A549 treated with CORT108297 at 1 μM for 4 hours (cell line): Measurements from ENCODE around the gene IL36B. TPM values are rescaled to one million over a fixed set of nuclear protein-coding genes. Genes with fewer than 3 reads are reported as not detected.

ENCODE experiments used
- total RNA-seq: library from RNA; stranded (reverse); fragments of 200-300 nt; extraction: Qiagen RNA extraction; gene quantifications from 5 replicates; pipeline ENCODE4 v1.2.3, GENCODE V29; 2022

IL36B gene
- 0.09 to 0.19 TPM in 2 of 5 replicates, not detected in the others for total RNA-seq

GRCh38 chr2:113052396-113052917 lies at the start of gene IL36B:
TSS of gene IL36B (minus strand) at chr2:113052867.

GRCh38 chr2:113067681-113068080 lies 15.0 kb upstream of the IL36B start, which contains the start of gene IL1F10:
TSS of gene IL1F10 (plus strand) at chr2:113067970. CDS start at chr2:113072739, 4,769 bp downstream.

GRCh38 chr2:113058998-113059960 lies 6.6 kb upstream of the IL36B start, which contains the start of gene IL36RN:
TSS of gene IL36RN (plus strand) at chr2:113059198. CDS start at chr2:113059439, 241 bp downstream.

GRCh38 chr2:113005030-113005509 lies 47.6 kb downstream of the IL36B start, which contains the start of gene IL36A:
TSS of gene IL36A (plus strand) at chr2:113005459. CDS start at chr2:113005872, 413 bp downstream.

GRCh38 chr2:112977559-112978056 lies 75.1 kb downstream of the IL36B start, which contains the start of gene IL36G:
TSS of gene IL36G (plus strand) at chr2:112978006. CDS start at chr2:112978639, 633 bp downstream.

Other genes with a start within 250 kb of the IL36B start
- gene IL1B, start 216.1 kb downstream of the IL36B start, total RNA-seq, result 0.21 to 0.57 TPM (median 0.24 TPM) in 5 replicates
- gene IL37, start 141.7 kb downstream of the IL36B start, total RNA-seq, result not detected in 5 replicates
- not detected in 5 replicates for gene IL36G, start 74.9 kb downstream of the IL36B start, total RNA-seq
- gene IL36A, start 47.4 kb downstream of the IL36B start, total RNA-seq, result not detected in 5 replicates
- 0.05 to 0.25 TPM (median 0.14 TPM) in 4 of 5 replicates, not detected in the other for gene IL36RN, start 6.3 kb upstream of the IL36B start, total RNA-seq
- not detected in 5 replicates for gene IL1F10, start 15.1 kb upstream of the IL36B start, total RNA-seq
- gene IL1RN, start 74.7 kb upstream of the IL36B start, total RNA-seq, result 0.30 to 0.46 TPM (median 0.46 TPM) in 5 replicates
- gene PSD4, start 121.1 kb upstream of the IL36B start, total RNA-seq, result 8.3 to 12.9 TPM (median 10.1 TPM) in 5 replicates
- gene PAX8, start 226.1 kb upstream of the IL36B start, total RNA-seq, result 0.66 to 0.95 TPM (median 0.83 TPM) in 5 replicates